Stimulated activated CD4-positive, alpha-beta T cell treated with anti-CD3 and anti-CD28 coated beads, Interleukin-2, amount 100 ng/mL, for 4 hours (primary cell): Measurements from ENCODE around the gene BEND4.
"Not testable (repeated sequence)": the region's sequence is repeated elsewhere in the genome, so short reads cannot be mapped to it uniquely, and the experiment has no call there.

Experiments
- DNase-seq: peaks from one replicate; pipeline ENCODE4 v3.0.0-alpha.2; 2020; ENCODE audit warnings: low read depth

BEND4 gene

DNA sequence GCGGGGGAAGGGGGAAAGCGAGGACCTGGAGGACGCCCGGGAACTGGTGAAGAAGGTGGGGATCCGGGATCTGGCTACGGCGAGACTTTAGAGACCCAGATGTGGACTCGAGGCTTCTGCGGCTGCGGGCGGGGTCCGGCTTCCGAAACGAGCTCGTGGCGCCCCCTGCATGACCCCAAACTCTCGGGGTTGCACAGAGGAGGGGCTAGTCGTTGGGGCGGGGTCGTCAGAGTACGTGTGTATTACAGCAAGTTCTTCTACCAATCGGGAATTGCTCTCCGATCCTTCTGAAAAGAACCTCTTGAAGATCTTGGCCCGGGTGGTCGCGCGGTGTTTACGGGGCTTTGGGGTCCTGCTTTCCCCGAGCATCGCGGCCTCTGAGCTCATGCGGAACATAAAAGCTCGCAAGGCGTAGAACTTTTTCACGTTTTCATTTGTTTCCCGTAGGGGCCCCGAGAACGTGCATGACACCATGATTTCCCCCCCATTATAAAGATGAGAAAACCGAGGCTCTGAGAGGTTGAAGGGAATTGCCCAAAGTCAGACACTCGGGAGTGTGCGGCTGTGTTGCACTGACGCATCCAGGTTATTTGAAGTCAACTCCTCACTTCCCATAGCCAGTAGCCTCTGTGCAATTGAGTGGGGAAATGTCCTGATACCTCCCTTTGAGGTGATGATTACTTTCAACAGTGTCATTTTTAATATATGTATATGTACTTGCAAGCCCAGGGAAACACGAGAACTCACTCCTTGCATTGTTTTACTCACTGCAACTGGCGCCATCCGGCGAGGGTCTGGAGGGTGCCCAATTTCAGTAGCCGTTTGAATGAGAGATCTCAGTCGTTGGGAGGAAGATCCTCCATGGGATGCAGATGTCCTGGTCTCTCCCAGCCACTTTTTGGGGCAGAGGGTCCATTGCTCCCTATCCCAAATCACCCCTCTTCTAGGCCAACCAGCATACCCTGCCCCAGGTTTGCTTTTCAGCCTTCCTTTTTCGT, at the start of gene BEND4:
Gene BEND4, minus strand, starts transcription at position 149 of the 998 bp plus-strand sequence. CDS start 512 bp downstream, outside the sequence.
- no peak for DNase-seq

DNA sequence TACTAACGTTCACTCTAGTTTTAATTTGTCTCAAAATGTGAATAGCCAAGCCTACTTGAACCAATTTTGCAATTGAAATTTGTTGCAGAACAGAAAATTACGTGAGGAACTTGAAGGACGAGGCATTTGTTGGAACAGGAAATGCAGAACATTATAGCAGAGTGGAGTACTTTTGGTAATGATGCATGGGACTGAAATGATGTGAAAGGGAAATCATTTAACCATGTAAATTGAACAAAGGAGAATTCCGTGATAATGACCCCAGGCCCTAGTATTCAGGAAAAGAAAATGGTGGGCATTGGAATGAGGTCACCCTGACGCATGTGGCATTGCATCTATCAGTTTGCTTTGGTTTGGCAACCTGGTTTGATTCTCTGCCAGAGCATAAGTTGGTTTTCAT, 44.9 kb upstream of the BEND4 start:
- no peak for DNase-seq

DNA sequence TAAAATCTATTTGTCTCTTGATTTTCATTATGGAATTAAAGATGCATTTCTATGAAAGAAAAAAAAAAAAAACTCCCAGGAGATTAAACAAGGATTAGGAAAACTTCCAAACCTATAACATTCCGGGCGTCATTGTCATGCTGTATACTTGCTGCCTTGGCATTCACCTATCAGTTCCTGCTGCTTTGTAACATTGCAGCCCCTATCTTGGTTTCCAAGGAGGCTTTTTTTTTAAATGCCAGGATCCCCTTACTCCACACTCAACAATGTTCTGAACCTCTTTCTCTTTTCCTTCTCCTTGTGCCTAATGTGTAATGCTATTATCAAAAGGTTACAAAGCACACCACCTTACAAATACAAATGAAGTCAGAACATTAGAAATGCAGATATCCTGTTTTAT, 20.5 kb upstream of the BEND4 start:
- DNase-seq: no peak

DNA sequence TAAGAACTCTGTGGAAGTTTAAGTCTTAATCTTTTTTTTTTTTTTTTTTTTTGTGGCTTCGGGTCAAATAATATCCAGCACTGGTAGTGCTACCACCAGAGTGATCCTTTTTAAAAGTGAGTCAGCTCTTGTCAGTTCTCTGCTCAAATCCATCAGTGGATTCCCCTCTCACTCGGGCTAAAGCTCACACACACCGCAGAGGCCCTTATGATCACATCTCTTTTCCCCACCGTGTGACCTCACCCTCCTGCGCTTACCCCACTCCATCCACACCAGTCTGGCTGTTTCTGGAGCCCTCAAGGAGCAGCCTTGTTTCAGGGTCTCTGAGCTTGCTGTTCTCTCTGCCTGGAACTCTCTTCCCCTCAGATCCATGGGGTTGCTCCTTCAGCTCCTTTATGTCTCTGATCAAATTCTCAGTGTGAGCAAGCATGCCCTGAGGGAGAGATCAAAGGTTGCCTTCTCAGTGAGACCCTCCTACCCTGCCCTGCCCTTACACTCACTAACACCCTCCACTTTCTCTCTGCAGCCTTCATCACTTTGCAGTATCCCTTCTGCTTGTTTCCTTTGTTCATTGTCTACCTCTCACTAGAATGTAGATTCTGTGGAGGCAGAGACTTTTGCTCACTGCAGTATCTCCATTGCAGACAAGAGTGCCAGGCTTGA, 19.8 kb upstream of the BEND4 start:
- no peak for DNase-seq

DNA sequence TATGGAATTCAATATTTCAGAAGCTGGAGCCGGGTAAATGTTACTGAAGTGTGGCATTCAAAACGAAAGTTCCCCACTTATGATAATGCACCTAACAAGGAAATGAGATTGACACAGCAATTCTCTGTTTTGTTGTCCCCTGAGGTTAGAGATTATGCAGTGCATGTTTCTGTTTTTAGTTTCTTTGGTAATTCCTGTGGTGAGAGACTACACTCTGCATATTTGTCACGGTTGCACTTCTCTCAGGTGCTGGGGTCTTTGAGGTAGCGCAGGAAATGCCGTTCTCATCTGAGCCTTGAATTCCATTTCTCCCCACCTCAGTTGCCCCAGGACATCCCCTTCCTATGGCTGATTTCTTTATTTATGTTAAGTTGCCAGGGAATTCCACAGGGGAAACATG, 15.3 kb upstream of the BEND4 start:
- DNase-seq: no peak

DNA sequence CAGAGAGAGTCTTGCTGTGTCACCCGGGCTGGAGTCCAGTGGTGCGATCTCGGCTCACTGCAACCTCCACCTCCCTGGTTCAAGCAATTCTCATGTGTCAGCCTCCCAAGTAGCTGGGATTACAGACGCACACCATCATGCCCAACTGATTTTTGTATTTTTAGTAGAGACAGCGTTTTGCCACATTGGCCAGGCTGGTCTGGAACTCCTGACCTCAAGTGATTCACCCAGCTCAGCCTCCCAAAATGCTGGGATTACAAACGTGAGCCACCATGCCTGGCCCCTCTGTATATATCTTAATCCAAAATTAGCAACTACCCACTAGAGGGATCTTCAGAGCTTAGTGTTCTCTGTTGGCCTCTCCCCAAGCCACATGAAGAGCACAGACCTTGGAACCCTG, 13.7 kb upstream of the BEND4 start:
- not testable (repeated sequence) for DNase-seq

DNA sequence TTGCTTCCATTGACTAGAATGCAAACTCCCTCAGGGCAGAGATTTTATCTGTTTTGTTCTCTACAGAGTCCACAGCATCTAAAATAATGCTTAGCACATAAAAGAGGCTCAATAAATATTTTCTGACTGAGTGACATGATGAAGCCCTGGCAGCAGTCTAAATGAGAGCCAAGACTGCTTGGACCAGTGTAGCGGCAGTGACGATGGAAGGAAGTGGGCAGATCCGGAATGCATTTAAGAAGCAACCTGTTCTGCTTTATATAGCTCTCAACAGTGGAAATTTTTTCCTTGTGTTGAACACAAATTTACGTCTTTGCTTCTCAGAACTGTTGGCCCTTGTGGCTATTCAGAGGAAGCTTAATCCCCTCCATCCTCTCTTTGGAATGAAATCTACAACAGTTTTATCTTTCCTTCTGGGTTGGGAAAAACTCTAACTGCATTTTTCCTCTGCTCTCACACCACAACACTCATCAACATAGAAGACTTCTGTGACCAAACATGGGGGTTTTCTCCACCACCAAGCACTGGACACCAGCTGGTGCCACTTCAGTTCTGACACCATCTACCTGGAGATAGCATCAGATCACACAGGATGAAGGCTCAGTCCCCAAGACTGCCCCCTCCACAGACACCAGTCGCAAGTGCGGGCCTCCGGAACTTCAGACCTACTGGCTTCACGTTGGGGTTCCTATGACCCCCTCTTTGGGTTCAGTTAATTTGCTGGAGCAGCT, 7.0 kb upstream of the BEND4 start:
- DNase-seq: no peak

DNA sequence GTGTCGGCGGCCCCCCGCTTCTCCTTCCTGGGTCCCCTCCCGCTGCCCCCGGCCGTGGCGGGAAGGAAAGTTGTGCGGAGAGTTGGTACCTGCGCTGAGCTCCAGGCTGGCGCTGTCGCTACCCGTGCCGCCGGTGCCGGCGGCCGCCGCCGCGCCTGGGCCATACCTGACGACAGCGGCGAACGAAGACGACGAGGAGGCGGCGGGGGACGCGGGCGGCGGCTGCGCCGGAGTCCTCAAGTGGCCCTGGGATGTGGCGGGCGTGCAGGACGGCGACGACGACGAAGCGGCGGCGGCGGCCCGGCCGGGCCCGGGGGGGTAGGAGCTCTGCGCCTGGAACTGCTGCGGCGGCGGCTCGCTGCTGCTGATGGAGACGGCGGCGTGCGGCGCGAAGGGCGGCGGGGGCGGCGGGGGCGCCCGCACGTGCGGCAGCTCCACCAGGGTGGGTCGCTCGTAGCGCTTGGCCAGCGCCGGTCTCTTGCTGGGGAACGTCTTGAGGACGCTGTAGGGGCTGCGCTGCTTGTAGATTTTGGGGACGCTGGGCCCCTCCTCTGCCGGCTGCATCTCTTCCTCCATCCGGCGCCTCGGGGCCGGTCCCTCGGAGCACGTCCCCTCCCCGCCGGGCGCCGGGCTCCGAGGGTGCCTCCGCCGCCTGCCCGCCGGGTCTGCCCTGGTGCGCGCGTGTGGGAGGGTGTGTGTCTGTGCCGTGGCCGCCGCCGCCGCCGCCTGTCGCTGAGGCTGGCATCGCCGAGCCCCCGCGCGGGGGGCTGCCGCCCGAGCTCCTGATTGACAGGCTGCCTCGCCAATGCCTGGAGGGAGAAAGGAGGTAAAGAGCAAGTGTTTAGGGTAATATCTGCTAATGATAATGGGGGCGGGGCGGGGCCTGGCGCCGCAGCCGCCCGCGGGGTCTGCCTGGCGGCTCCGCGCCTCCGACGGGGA, 618 bp downstream of the BEND4 start:
- peak; percentile 16 for DNase-seq

DNA sequence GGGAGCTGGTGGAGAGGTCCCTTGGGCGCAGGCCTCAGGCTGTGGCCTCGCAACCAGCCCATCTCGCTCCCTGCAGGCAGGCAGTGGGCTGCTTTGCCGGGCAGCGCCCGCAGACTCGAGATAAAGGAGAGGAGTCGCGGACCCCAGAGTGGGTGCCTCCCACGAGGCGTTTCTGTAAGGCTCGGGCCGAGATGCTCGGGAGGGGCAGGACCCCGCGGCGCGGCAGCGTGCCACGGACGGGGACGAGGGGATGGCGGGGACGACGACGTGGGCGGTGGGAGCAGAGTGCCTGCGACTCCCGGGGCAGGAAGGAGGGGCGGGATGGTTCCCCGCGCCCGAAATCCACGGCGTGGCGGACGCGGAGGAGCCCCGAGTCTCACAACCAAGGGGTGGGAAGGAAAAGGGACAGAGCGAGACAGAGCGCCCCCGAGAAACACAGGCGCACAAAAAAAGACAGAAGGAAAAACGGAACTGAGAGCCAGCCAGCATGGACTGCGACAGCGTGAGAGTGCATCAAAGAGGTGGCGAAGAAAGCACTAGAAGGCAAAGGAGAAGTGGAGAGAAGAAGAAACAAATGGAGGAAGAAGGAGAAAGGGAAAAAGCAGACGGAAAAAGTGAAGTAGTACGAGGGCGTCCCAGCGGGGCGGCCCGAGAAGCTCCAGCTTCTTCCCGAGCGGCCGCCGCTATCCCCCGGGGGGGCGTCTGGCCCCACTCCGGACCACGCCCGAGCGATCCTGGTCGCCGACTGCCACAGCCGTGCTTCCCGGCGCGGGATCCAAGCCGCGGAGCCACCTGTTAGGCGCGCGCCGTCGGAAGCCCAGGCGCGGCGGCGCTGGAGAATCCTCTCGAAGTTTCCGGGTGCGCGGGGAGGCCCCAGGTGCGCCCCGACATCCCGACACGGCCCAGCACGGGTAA, 1.5 kb downstream of the BEND4 start:
- DNase-seq: no peak

DNA sequence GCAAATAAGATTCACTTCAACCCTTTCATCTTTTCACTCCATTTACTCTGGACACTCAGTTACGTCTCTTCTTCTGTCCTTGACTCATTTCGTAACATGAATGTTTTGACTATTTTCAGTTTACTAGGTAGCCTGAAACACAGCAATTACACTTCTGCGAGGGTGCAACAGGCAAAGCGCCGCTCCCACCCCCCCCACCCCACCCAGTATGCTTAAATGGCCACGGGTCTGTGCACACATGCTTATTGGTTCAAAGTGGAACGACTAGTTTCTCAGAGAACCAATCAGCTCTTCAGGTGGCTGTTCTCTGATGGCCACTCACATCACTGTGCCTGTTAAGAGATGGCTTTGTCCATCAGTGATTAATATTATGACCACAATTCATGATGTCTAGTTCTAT, 3.5 kb downstream of the BEND4 start:
- no peak for DNase-seq

DNA sequence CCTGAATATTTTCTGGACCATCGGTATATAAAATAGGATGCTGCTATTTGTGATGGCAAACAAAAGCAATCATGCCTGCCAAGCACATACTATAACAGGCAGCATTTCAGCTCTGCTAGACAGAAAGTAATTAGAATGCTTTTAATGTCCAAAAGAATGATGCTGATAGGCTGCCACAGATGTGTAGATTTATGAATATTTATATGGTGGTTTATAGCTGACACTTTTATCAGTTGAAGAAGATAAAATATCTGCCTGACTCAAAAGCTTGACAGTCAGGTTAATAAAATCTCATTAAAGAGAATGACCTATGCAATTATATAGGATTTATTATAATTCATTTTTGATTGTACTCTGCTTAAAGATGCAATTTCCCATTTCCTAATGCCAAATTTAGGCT, 4.0 kb downstream of the BEND4 start:
- DNase-seq: no peak

DNA sequence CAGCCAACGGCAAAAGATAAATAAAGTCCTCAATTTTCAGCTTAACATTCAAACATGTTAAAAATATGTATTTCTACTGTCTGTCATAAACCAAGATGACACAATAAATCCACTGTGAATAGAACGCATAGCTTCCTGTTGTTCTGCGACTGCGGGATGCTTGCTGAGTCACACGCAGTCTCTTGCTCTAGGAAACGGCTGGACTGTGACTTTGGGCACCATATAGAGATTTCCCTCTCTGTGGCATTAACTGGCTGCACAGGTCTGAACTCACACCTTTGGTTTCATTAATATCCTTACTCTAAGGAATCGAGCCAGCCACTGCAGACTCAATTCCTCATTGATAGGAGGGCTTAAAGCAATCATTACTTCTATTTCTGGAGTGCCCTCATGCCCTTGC, 8.4 kb downstream of the BEND4 start:
- DNase-seq: no peak

DNA sequence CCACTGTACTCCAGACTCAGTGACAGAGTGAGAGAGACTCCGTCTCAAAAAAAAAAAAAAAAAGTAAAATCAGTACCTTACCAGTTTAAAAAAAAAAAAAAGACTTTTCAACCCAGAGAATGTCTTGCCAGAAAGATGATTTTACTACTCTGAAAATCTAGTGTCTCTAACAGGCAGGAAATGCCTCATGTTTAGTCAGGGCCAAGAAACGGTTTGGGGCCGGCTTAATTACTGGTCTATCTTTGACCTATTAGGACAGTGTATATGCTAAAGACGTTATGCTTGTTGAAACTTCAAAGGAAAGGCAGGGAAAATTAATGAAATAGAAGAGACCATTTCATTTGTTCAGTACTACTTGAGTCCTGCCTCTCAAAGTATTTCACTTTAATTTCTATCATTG, 9.9 kb downstream of the BEND4 start:
- no peak for DNase-seq

DNA sequence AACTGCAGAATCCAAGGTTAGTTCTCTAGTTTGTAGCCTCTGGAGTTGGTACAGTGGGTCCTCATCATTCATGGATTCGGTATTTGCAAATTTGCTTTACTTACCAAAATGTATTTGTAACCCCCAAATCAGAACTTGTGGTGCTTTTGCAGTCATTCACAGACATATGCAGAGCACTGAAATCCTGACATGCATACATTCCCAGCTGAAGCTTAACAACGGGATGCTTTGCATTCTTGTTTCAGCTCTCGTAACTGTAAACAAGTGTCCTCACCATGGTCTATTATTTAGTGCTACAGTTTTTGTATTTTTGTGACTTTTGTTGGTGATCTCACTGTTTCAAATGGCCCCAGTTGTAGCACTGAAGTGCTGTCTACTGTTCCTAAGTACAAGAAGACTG, 16.1 kb downstream of the BEND4 start:
- no peak for DNase-seq

DNA sequence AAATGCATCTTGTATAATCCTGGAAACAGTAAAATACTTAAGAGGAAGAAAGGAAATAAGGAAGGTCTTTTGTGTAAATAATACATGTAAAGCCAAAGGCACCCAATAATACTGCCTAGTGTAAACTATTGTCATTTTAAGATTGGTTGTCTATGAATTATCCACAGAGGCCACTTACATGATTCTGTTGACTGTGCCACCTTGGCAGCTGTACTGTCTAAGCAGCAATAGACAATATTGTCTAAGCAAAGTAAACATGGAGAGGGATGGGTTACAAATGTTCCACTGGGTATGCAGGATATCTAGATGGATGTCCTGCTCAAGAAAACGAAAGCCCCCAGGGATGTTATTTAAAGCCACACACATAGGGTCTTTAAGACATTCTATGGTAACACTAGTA, 19.4 kb downstream of the BEND4 start:
- no peak for DNase-seq

DNA sequence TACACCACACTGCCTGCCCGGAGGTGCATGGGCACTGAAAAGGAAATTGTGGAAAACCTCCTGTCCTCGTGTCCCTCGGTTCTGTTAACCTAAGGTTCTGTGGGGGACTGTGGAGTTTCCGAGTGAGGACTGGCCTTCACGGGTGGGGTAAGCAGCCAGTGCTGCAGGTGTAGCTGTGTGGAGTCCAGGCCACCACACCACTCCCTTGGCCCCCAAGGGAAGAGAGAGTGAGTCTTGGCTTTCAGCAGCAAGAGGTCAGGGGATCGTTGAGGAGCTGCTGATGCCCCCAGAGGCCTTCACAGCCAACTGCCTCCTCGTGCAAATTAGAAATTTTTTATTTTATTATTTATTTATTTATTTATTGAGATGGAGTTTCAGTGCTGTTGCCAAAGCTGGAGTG, 20.4 kb downstream of the BEND4 start:
- no peak for DNase-seq

DNA sequence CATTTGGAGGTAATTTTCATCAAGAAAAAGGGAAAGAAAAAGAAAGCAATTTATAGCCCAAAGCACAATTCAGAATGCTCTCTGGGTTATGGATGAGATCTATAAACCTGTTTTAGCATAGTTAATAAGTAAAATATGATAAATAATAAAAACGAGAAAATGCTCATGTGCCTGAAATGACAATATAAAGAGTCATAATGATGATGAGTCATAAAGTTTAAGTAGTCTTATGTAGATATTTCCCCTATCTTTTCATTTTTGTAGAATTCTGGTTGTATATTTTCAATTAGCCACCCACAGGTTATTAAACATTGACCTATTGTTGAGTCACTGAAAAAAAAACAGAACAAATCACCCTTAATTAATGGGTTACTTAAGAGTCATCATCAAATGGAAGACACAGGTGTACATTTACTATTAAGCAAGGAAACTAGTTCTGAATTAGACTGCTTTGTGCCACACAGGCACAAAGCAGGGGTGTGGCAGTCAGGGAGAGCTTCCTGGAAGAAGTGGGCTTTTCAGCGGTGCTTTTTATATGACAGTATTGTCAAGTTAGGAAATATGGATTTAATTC, 29.3 kb downstream of the BEND4 start:
- DNase-seq: no peak

DNA sequence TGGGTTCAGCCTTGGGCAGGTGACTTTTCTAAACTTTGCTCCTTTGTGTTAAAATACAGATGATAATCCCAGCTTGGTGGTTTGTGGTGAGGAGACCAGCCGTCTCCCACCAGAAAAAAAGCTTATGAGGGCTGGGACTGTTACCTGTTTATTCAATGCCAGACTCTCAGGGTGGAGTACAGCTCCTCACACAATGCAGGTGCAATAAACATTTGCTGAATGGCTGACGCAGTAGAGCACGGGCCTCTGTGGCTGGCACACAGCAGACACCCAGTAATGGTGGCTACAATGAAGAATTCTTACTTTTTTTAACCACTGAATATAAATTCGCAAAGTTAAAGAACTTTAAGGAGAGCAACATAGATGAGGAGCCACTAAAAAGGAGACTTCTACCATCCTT, 30.2 kb downstream of the BEND4 start:
- no peak for DNase-seq

DNA sequence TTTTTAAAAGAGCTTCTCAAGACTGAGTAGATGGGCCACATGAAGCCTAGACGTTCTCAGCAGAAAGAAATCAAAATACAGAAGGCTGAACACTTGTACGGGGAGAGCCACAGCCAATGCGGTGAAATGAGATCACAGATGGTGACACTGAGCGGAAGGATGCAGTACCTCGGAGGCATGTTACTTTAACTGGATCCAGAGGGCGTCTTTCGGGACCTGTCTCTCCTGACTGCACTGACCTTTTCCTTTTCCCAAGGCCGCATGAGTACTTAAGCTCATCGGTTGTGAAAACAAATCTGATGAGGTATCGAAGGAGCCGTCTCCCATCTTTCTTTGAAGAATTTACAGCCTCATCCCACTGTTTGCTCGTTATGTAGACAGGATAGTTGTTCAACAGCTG, 32.6 kb downstream of the BEND4 start:
- no peak for DNase-seq

DNA sequence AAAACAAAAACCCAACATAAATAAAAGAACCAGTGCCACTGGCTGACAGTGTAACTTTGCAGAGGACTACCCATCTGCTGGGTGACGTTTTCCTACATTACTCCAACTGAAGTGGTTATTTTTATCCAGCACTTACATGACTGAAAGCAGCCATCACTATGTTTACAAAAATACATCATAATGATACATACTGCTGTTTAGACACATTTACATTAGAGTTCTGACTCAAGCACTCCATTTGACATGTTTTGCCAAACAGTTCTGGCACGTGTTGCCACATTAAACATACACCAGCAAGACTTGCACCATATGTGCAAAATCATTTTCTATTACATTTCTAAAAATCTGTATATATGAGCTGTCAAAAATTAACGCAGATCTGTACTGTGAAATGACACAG, 39.6 kb downstream of the BEND4 start:
- no peak for DNase-seq
